Testis (tissue), 3 donors: Measurements from ENCODE around the gene NDRG4. TPM values are rescaled to one million over a fixed set of nuclear protein-coding genes. Genes with fewer than 3 reads are reported as not detected.

ENCODE experiments used
- DNase-seq: peaks from one replicate; pipeline ENCODE4 v3.0.0-alpha.2; 2019
- H3K27ac ChIP-seq, 2 donors: fragments of 200-600 bp; sonication (generic); one replicate each; pipeline ENCODE4 v1.5.1; 2019
- H3K27me3 ChIP-seq: fragments of 200-600 bp; sonication (generic); one replicate; pipeline ENCODE4 v1.5.1; 2019
- H3K36me3 ChIP-seq: fragments of 200-600 bp; sonication (generic); one replicate; pipeline ENCODE4 v1.5.1; 2017; ENCODE audit warnings: low read depth; ENCODE audit errors: missing control alignments
- H3K4me1 ChIP-seq: fragments of 200-600 bp; sonication (generic); one replicate; pipeline ENCODE4 v1.5.1; 2019
- H3K4me3 ChIP-seq, 2 donors: fragments of 200-600 bp; sonication (generic); one replicate each; pipeline ENCODE4 v1.5.1; 2017 to 2019
- H3K9me3 ChIP-seq: fragments of 200-600 bp; sonication (generic); one replicate; pipeline ENCODE4 v1.5.1; 2017
- CTCF ChIP-seq, 3 experiments: fragments of 450-650 bp in 2 of 3; fragments of 200-600 bp in 1 of 3; sonication (generic) in 1 of 3; IDR thresholded peaks; one replicate each; pipeline ENCODE4 v1.5.1; 2016 to 2019; ENCODE audit warnings: antibody characterized with exemption in 3 of 3, mild to moderate bottlenecking in 2 of 3, moderate library complexity in 1 of 3
- POLR2A ChIP-seq: fragments of 450-650 bp; IDR thresholded peaks from one replicate; pipeline ENCODE4 v1.6.1; 2017; ENCODE audit warnings: antibody characterized with exemption, mild to moderate bottlenecking, moderate library complexity
- WGBS, 2 donors: methylation state at CpG; one replicate each; pipeline ENCODE4 v1.1.5; 2018; 5-methylcytosine and 5-hydroxymethylcytosine counted together
- intact Hi-C: fragments of 100-400 bp; cut with DNase I; formaldehyde crosslinking; loops from one replicate; pipeline ENCODE4 v1.15.1; 2023; ENCODE audit warnings: low total_unique reads
- polyA plus RNA-seq: library from polyadenylated mRNA; stranded (reverse); fragments of 350-450 nt; fragmentation: Illumina TruSeq; extraction: RNeasy Lipid Tissue Mini Kit (QIAGEN cat#74804); gene quantifications from one replicate; pipeline ENCODE4 v1.2.3, GENCODE V29; 2014; ENCODE audit warnings: low read depth, low replicate concordance; ENCODE audit not compliant: insufficient read depth
- total RNA-seq, 2 donors: library from RNA; depleted of rRNA; stranded (reverse); fragments of >200 nt; gene quantifications; one replicate each; pipeline ENCODE4 v1.2.3, GENCODE V29; 2016

The NDRG4 gene
- total and polyA plus RNA-seq, 3 donors from 2014 or later: 142 to 444 (median 375) TPM

- WGBS, 2 donors: 86 to 87% methylated on average over 7 to 8 of the region's 10 CpGs
- intact Hi-C loops: no loop called here
- no peak for DNase-seq
Measured at GRCh38 chr16:58499092-58499511, 841 bp upstream of the NDRG4 start.

GRCh38 chr16:58500430-58501241 lies 693 bp downstream of the NDRG4 start:
- Histone ChIP-seq H3K27ac (no peak overlapping the region), H3K4me1 (peaks cover 38% of the 10 kb centered on the region), H3K27me3 (no peaks in the 10 kb centered on the region), H3K4me3 (peak overlapping the region in 1 of 2 donors; percentile 33), H3K9me3 (no peaks in the 10 kb centered on the region), H3K36me3 (no peaks in the 10 kb centered on the region)
- intact Hi-C loops: no loop called here
- WGBS, 2 donors: 17 to 23% methylated on average over 9 to 36 of the region's 36 CpGs
- TF ChIP-seq POLR2A (no peak), CTCF (IDR thresholded peaks at IDR 0.05) (no peak)
- no peak for DNase-seq

More at GRCh38 chr16:58499092-58499511, 841 bp upstream of the NDRG4 start:
- TF ChIP-seq POLR2A (no peak), CTCF (IDR thresholded peaks at IDR 0.05) (no peak)
- H3K27me3 ChIP-seq: no peaks in the 10 kb centered on the region
- no peaks in the 10 kb centered on the region for H3K36me3 ChIP-seq
- no peaks in the 10 kb centered on the region for H3K9me3 ChIP-seq
- H3K27ac ChIP-seq: no peak overlapping the region
- peaks cover 42% of the 10 kb centered on the region for H3K4me1 ChIP-seq
- H3K4me3 ChIP-seq: no peak overlapping the region

GRCh38 chr16:58501242-58502131 lies 1.5 kb downstream of the NDRG4 start:
- TF ChIP-seq CTCF (IDR thresholded peaks at IDR 0.05) (no peak), POLR2A (no peak)
- H3K9me3 ChIP-seq: no peaks in the 10 kb centered on the region
- 4 to 15% methylated on average over 13 to 42 of the region's 42 CpGs for WGBS, 2 donors
- H3K27me3 ChIP-seq: no peaks in the 10 kb centered on the region
- intact Hi-C loops: no loop called here
- peaks cover 29% of the 10 kb centered on the region for H3K4me1 ChIP-seq
- no peaks in the 10 kb centered on the region for H3K36me3 ChIP-seq
- no peak overlapping the region for H3K27ac ChIP-seq
- peak overlapping the region in 1 of 2 donors; percentile 33 for H3K4me3 ChIP-seq
- DNase-seq: peak; percentile 74

- DNase-seq: no peak
- WGBS, 2 donors: 69 to 74% methylated on average over 8 of the region's 8 CpGs
- no peak for TF ChIP-seq CTCF (IDR thresholded peaks at IDR 0.05)
- no peak for TF ChIP-seq POLR2A
Measured at GRCh38 chr16:58502217-58502921, 2.4 kb downstream of the NDRG4 start.

More at GRCh38 chr16:58502217-58502921, 2.4 kb downstream of the NDRG4 start:
- Histone ChIP-seq H3K9me3 (no peaks in the 10 kb centered on the region), H3K27me3 (no peaks in the 10 kb centered on the region), H3K4me3 (no peak overlapping the region), H3K4me1 (peaks cover 29% of the 10 kb centered on the region), H3K36me3 (no peaks in the 10 kb centered on the region), H3K27ac (no peak overlapping the region)
- intact Hi-C loops: no loop called here
